K562 (cell line): Measurements from ENCODE around the gene ATRX.

ENCODE experiments used
- GABPA ChIP-seq: fragments of 200-800 bp; sonication (Bioruptor generic); conservative IDR thresholded peaks from 2 replicates; pipeline ENCODE4 v1.6.1; 2016; ENCODE audit warnings: low read depth, missing genetic modification characterization, missing compliant biosample characterization
- HMG20B ChIP-seq: fragments of 250-450 bp; sonication (Bioruptor Pico); IDR thresholded peaks from 2 replicates; pipeline ENCODE4 v1.5.0; 2021; ENCODE audit warnings: mild to moderate bottlenecking
- JUNB ChIP-seq: fragments of 450-650 bp; formaldehyde crosslinking; conservative IDR thresholded peaks from 2 replicates; pipeline ENCODE4 v1.4.0; 2020; ENCODE audit warnings: mild to moderate bottlenecking
- PBX2 ChIP-seq, 2 experiments: IDR thresholded peaks in 1 of 2; conservative IDR thresholded peaks in 1 of 2; 2 replicates each; pipeline ENCODE4 v1.6.1; 2016; ENCODE audit warnings: low read depth in 2 of 2, mild to moderate bottlenecking in 1 of 2, missing compliant biosample characterization in 1 of 2, missing genetic modification characterization in 1 of 2, moderate library complexity in 1 of 2
- POLR2A ChIP-seq: fragments of 450-650 bp; conservative IDR thresholded peaks from 2 replicates; pipeline ENCODE4 v1.6.1; 2016
- RBM22 ChIP-seq: fragments of 200-400 bp; formaldehyde crosslinking; IDR thresholded peaks from 2 replicates; pipeline ENCODE4 v1.6.1; 2018; ENCODE audit warnings: low read length, low read depth; ENCODE audit not compliant: poor library complexity, severe bottlenecking
- ZNF318 ChIP-seq, 2 experiments: fragments of 450-650 bp; IDR thresholded peaks; 2 replicates each; pipeline ENCODE4 v1.6.1; 2016; ENCODE audit warnings: mild to moderate bottlenecking in 2 of 2, borderline replicate concordance in 1 of 2, low read depth in 1 of 2, moderate library complexity in 1 of 2
- ZNF785 ChIP-seq: fragments of 250-450 bp; sonication (Bioruptor Pico); IDR thresholded peaks from 2 replicates; pipeline ENCODE4 v1.4.0; 2020; ENCODE audit warnings: mild to moderate bottlenecking

- TF ChIP-seq JUNB (CRISPR knock-in tag) (no peak), RBM22 (no peak), HMG20B (CRISPR knock-in tag) (no peak), PBX2 (CRISPR knock-in tag; IDR thresholded peaks at IDR 0.05; ENCODE audit: low read depth) (no peak), PBX2 (tag; conservative IDR thresholded peaks at IDR 0.05; ENCODE audit: low read depth) (no peak), ZNF318 (IDR thresholded peaks at IDR 0.05; ENCODE audit: borderline replicate concordance in 1 of 2, low read depth in 1 of 2) (no peak), GABPA (tag) (no peak), POLR2A (no peak), ZNF785 (CRISPR knock-in tag) (no peak)
Measured at GRCh38 chrX:77528034-77528433, 258.0 kb downstream of the ATRX start.
